GM12891 (cell line): Measurements from ENCODE around the gene MYL3.

ENCODE experiments used
- POLR2AphosphoS5 ChIP-seq: IDR thresholded peaks from 2 replicates; pipeline ENCODE4 v1.6.1; 2011; ENCODE audit warnings: low read depth, low read length, control low read depth
- TAF1 ChIP-seq: IDR thresholded peaks from 2 replicates; pipeline ENCODE4 v1.6.1; 2011; ENCODE audit warnings: low read depth, low read length, control low read depth

GRCh38 chr3:46897829-46898320 lies 34.6 kb upstream of the MYL3 start:
- TF ChIP-seq POLR2AphosphoS5 (no peak), TAF1 (no peak)
